Fibroblast of the aortic adventitia (primary cell): ENCODE results near the gene SPEF1. TPM values are rescaled to one million over a fixed set of nuclear protein-coding genes. Genes with fewer than 3 reads are reported as not detected.
"Not testable (repeated sequence)": the region's sequence is repeated elsewhere in the genome, so short reads cannot be mapped to it uniquely, and the experiment has no call there.

Experiments
- DNase-seq: peaks from one replicate; pipeline ENCODE4 v3.0.0-alpha.2; 2010; ENCODE audit warnings: low read depth
- H3K4me3 ChIP-seq: 2 replicates; pipeline ENCODE4 v1.5.1; 2011; ENCODE audit warnings: low read depth, mild to moderate bottlenecking, control low read depth, low read length, moderate library complexity
- total RNA-seq: library from RNA; depleted of rRNA; stranded (reverse); fragments of >200 nt; gene quantifications from 2 replicates; pipeline ENCODE4 v1.2.3, GENCODE V29; 2012; ENCODE audit warnings: low replicate concordance
- TF ChIP-seq, protein P1 (sequence below): IDR thresholded peaks from 2 replicates; pipeline ENCODE4 v1.5.1; 2011; ENCODE audit warnings: mild to moderate bottlenecking, low read length, control low read depth, inconsistent platforms; ENCODE audit not compliant: insufficient read depth

SPEF1 gene
- total RNA-seq, 1 donor: 0.09 TPM

DNA sequence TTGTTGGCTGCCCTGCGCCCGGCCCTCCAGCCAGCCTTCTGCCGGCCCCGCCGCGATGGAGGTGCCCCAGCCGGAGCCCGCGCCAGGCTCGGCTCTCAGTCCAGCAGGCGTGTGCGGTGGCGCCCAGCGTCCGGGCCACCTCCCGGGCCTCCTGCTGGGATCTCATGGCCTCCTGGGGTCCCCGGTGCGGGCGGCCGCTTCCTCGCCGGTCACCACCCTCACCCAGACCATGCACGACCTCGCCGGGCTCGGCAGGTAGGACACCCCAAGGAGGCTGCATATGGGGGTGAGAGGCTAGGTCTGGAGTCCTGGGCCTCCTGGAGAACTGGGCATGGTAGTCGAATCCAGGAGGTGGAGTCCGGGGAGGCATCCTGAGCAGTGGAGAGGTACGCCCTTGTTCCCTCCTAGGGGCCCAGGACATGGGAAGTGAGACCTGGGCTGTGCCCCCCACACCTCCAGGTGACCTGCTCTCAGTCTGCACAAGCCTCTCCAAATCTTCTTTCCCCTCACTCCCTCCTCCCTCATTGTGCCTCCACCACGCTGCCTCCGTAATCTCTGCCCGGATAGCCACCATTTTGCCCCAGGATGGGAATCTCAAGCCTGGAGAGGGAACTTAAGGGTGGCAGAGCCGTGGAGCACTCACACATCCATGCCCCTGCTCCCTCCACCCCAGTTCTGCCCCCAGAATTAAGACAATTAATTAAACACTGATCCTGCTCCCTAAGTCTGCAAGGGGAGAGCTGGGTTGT lies 15.4 kb upstream of the SPEF1 start:
- TF ChIP-seq, protein P1, sequence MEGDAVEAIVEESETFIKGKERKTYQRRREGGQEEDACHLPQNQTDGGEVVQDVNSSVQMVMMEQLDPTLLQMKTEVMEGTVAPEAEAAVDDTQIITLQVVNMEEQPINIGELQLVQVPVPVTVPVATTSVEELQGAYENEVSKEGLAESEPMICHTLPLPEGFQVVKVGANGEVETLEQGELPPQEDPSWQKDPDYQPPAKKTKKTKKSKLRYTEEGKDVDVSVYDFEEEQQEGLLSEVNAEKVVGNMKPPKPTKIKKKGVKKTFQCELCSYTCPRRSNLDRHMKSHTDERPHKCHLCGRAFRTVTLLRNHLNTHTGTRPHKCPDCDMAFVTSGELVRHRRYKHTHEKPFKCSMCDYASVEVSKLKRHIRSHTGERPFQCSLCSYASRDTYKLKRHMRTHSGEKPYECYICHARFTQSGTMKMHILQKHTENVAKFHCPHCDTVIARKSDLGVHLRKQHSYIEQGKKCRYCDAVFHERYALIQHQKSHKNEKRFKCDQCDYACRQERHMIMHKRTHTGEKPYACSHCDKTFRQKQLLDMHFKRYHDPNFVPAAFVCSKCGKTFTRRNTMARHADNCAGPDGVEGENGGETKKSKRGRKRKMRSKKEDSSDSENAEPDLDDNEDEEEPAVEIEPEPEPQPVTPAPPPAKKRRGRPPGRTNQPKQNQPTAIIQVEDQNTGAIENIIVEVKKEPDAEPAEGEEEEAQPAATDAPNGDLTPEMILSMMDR: no peak
- peak overlapping the region; percentile 96 for H3K4me3 ChIP-seq
- DNase-seq: no peak

DNA sequence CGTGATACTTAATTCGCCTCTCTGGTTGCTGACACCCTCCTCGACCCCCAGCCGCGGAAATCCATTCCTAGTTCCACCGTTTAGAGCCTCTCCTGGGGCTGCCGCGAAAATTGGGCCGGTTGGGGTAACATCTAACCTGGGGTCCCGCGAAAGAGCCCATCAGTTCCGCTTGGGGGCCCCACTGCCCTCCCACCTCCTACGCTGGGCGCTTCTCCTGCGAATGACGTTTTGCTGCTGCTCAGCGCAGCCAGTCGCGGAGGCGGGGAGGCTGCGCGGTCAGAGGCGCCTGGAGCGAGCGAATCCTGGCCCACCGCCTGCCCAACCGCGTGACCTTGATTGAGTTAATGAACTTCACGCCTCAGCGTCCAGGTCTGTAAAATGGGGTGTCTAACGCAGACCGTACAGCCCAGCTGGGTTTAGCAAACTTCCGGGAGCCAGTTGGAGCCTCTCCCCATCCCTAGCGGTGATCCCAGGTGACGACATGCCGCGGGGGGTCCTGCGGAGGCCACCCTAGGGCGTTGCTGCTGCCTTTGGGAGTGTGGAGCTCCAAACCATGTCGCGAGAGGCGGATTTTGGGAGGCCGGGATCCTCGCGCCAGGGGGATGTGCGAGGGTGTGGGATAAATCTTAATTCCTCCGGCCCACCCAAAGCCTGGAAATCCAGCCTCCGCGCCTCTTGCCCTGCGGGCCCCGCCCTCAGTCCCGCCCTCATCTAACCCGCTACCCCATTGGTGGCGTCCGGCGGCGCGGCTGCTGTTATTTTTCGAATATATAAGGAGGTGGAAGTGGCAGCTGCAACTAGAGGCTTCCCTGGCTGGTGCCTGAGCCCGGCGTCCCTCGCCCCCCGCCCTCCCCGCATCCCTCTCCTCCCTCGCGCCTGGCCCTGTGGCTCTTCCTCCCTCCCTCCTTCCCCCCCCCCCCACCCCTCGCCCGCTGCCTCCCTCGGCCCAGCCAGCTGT lies 14.5 kb upstream of the SPEF1 start, which contains the start of gene CDC25B:
CDC25B (plus strand) TSS at position 800 of the 958 bp plus-strand sequence. CDS start 222 bp downstream, outside the sequence.
- DNase-seq: peak; percentile 95
- TF ChIP-seq, protein P1: peak; percentile 63
- peak within 1 kb of the TSS; percentile 96 for H3K4me3 ChIP-seq

DNA sequence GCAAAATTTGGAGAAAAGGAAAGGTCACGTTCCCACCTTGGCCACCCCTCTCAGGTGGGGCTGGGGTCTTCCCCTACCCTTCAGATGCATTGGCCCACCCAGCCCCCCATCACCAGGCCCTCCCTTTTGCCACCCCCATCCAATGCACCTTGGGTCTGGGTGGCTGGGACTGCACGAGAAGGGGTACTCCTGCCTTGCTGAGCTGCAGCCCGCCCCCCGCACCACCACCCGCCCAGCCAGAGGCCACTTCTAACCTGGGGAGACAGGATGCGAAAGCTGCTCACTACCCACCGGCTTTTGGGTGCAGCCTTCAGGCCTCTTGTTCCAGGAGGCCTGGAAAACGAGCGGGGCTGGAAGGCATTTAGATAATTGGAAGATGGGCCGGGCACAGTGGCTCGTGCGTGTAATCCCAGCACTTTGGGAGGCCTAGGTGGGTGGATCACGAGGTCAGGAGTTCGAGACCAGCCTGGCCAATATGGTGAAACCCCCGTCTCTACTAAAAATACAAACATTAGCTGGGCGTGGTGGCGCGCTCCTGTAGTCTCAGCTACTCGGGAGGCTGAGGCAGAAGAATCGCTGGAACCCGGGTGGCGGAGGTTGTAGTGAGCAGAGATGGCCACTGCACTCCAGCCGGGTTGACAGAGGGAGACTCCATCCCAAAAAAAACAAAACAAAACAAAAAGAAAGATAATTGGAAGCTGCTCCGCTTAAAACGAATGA lies 13.6 kb upstream of the SPEF1 start:
- DNase-seq: no peak
- H3K4me3 ChIP-seq: peak overlapping the region; percentile 96
- TF ChIP-seq, protein P1: no peak

DNA sequence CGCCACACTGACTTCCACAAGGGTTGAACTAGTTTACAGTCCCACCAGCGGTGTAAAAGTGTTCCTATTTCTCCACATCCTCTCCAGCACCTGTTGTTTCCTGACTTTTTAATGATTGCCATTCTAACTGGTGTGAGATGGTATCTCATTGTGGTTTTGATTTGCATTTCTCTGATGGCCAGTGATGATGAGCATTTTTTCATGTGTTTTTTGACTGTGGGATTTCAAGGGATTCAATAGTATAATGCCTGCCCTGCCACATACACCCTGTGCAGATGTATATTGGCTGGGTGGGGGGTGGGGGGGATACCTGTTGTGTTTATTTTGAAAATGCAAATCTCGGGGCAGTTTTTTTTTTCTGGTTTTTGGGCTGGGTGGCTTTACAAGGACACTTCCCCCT lies 12.9 kb upstream of the SPEF1 start:
- not testable (repeated sequence) for DNase-seq, H3K4me3 ChIP-seq

DNA sequence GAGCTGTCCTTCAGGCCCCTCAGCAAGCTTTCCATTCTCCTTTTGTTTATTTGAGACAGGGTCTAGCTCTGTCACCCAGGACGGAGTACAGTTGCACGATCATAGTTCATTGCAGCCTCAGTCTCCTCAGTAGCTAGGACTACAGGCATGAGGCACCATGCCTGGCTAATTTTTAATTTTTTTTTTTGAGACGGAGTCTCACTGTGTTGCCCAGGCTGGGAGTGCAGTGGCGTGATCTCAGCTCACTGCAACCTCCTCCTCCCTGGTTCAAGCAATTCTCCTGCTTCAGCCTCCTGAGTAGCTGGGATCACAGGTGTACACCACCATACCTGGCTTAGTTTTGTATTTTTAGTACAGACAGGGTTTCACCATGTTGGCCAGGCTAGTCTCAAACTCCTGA lies 8.0 kb upstream of the SPEF1 start:
- not testable (repeated sequence) for H3K4me3 ChIP-seq, DNase-seq

DNA sequence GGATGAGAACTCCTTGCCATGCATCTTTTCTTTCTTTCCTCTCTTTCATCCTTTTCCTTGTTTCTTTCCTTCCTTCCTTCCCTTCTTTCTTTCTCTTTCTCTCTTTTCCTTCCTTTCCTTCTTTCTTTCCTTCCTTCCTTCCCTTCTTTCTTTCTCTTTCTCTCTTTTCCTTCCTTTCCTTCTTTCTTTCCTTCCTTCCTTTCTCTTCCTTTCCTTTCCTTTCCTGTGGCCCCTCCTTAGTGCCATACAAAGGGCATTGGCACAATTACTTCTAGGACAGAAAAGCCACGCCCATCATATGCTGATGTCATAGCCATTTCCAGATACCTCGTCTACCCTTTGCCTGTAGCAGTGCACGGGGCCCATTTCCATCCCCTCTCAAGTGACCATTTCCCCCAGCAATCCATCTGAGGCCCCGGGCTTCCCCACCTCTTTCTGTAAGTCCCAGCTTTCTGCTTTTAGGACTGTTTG lies 7.5 kb upstream of the SPEF1 start:
- H3K4me3 ChIP-seq: no peak overlapping the region
- TF ChIP-seq, protein P1: no peak
- no peak for DNase-seq

DNA sequence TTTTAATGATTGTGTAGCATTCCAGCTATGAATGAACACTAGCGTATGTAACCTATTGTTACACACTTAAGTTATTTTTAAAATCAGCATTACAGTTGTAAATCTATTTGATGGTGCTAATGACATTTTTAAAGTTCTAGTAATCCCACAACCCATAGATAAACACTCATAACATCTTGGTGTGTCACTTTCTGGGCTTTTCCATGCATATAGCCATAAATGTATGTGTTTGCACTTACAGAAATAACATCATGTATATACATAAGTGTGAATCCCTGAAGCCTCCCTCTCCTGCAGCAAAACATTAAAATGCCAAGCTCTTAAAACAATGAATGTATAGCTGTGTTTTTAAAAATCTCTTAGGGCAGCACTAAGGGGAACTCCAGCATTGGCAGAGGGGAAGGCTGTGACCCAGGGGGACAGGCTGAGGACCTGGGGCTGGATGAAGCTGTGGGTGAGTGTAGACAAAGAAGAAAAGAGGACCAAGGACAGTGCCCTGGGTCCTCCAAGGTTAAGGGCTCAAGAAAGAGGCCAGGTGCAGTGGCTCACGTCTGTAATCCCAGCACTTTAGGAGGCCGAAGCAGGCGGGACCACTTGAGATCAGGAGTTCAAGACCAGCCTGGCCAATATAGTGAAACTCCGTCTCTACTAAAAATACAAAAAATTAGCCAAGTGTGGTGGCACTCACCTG lies 6.2 kb upstream of the SPEF1 start:
- TF ChIP-seq, protein P1: no peak

More for the DNA sequence above, 6.2 kb upstream of the SPEF1 start:
- DNase-seq: no peak
- peak overlapping the region; percentile 57 for H3K4me3 ChIP-seq
